HL-60 (cell line): ENCODE data around the gene VSNL1.
A peak's percentile ranks its signal among the peaks of the same experiment; 100 is the strongest.

ENCODE experiments used
- DNase-seq, 2 experiments: peaks; one replicate each; pipeline ENCODE4 v3.0.0-alpha.2; 2010 to 2020; ENCODE audit warnings: low read depth in 1 of 2, low spot score in 1 of 2
- H3K27ac ChIP-seq: fragments of 250-450 bp; sonication (Bioruptor Pico); replicated peaks from 2 replicates; pipeline ENCODE4 v1.5.1; 2020; ENCODE audit warnings: mild to moderate bottlenecking, moderate library complexity
- H3K27me3 ChIP-seq: fragments of 250-450 bp; sonication (Bioruptor Pico); 2 replicates; pipeline ENCODE4 v1.5.1; 2021; ENCODE audit warnings: mild to moderate bottlenecking, moderate library complexity; ENCODE audit not compliant: insufficient read depth, poor library complexity, severe bottlenecking
- H3K4me3 ChIP-seq: replicated peaks from 2 replicates; pipeline ENCODE4 v1.5.1; 2011; ENCODE audit warnings: mild to moderate bottlenecking, control low read depth, low read length; ENCODE audit not compliant: insufficient read depth
- CTCF ChIP-seq: IDR thresholded peaks from one replicate; pipeline ENCODE4 v1.5.1; 2011; ENCODE audit warnings: low read length, control low read depth, inconsistent platforms; ENCODE audit not compliant: insufficient read depth
- GABPA ChIP-seq: IDR thresholded peaks from 2 replicates; pipeline ENCODE4 v1.6.1; 2012; ENCODE audit warnings: low read depth
- POLR2AphosphoS5 ChIP-seq: IDR thresholded peaks from 2 replicates; pipeline ENCODE4 v1.6.1; 2012; ENCODE audit warnings: low read depth
- REST ChIP-seq: IDR thresholded peaks from 2 replicates; pipeline ENCODE4 v1.6.1; 2012; ENCODE audit warnings: low read depth; ENCODE audit not compliant: insufficient replicate concordance
- SPI1 ChIP-seq: IDR thresholded peaks from 2 replicates; pipeline ENCODE4 v1.6.1; 2012; ENCODE audit warnings: low read depth, mild to moderate bottlenecking, borderline replicate concordance

The VSNL1 gene

GRCh38 chr2:17581831-17582230 is 41.3 kb downstream of the VSNL1 start:
- DNase-seq, result peak in 1 of 2 experiments; percentile 36
- H3K27me3 ChIP-seq, result no peaks in the 10 kb centered on the region
- H3K4me3 ChIP-seq, result no peak overlapping the region
- no peak overlapping the region for H3K27ac ChIP-seq
- TF ChIP-seq REST (no peak), GABPA (no peak), SPI1 (no peak; the same call in 1 of the 2 replicates), CTCF (no peak), POLR2AphosphoS5 (no peak)

- no peak for TF ChIP-seq GABPA
- TF ChIP-seq SPI1, result no peak
- no peak for TF ChIP-seq REST
- TF ChIP-seq CTCF, result no peak
- no peak for TF ChIP-seq POLR2AphosphoS5
- DNase-seq, result no peak
Observed at GRCh38 chr2:17583166-17583565, 42.7 kb downstream of the VSNL1 start.

GRCh38 chr2:17583646-17584045 is 43.1 kb downstream of the VSNL1 start:
- no peak for DNase-seq
- Histone ChIP-seq H3K27ac (no peak overlapping the region), H3K27me3 (no peaks in the 10 kb centered on the region), H3K4me3 (no peak overlapping the region)
- TF ChIP-seq GABPA (no peak), POLR2AphosphoS5 (no peak), SPI1 (no peak), REST (no peak), CTCF (no peak)

More at GRCh38 chr2:17583166-17583565, 42.7 kb downstream of the VSNL1 start:
- H3K4me3 ChIP-seq, result no peak overlapping the region
- no peaks in the 10 kb centered on the region for H3K27me3 ChIP-seq
- H3K27ac ChIP-seq, result no peak overlapping the region
